Spleen (tissue), 11 donors: ENCODE results near the gene DCUN1D3. TPM values are rescaled to one million over a fixed set of nuclear protein-coding genes. Genes with fewer than 3 reads are reported as not detected.

Source experiments
- DNase-seq: peaks from one replicate; pipeline ENCODE4 v3.0.0-alpha.2; 2020
- H3K27ac ChIP-seq, 8 donors: fragments of 200-600 bp; sonication (generic) in 7 of 8; 1 replicate in 4 of 8; 2 replicates in 4 of 8; pipeline versions ENCODE4 v1.5.0 to v1.8.0; 2016 to 2021; ENCODE audit warnings: inconsistent platforms in 4 of 8, mild to moderate bottlenecking in 4 of 8, moderate library complexity in 1 of 8
- H3K27me3 ChIP-seq, 7 donors: fragments of 200-600 bp; sonication (generic) in 6 of 7; replicated peaks in 1 of 7; 1 replicate in 4 of 7; 2 replicates in 3 of 7; pipeline versions ENCODE4 v1.5.0 to v1.8.0; 2016 to 2021; ENCODE audit warnings: inconsistent platforms in 3 of 7, mild to moderate bottlenecking in 1 of 7
- H3K36me3 ChIP-seq, 6 donors: fragments of 200-600 bp; sonication (generic) in 5 of 6; 1 replicate in 4 of 6; 2 replicates in 2 of 6; pipeline versions ENCODE4 v1.5.0 to v1.8.0; 2016 to 2021; ENCODE audit warnings: inconsistent platforms in 2 of 6
- H3K4me1 ChIP-seq, 6 donors: fragments of 200-600 bp; sonication (generic) in 5 of 6; 1 replicate in 3 of 6; 2 replicates in 3 of 6; pipeline versions ENCODE4 v1.5.0 to v1.8.0; 2016 to 2021; ENCODE audit warnings: inconsistent platforms in 3 of 6
- H3K4me3 ChIP-seq, 8 donors: fragments of 200-600 bp; sonication (generic) in 7 of 8; 1 replicate in 4 of 8; 2 replicates in 4 of 8; pipeline versions ENCODE4 v1.5.0 to v1.8.0; 2016 to 2021; ENCODE audit warnings: inconsistent platforms in 4 of 8, mild to moderate bottlenecking in 4 of 8, moderate library complexity in 2 of 8
- H3K9me3 ChIP-seq, 8 donors: fragments of 200-600 bp; sonication (generic) in 7 of 8; 1 replicate in 4 of 8; 2 replicates in 4 of 8; pipeline versions ENCODE4 v1.5.0 to v1.8.0; 2016 to 2021; ENCODE audit warnings: inconsistent platforms in 4 of 8
- CTCF ChIP-seq, 11 experiments: fragments of 200-600 bp in 7 of 11; fragments of 450-650 bp in 4 of 11; sonication (generic) in 4 of 11; IDR thresholded peaks in 8 of 11; conservative IDR thresholded peaks in 3 of 11; 1 replicate in 7 of 11; 2 replicates in 4 of 11; pipeline versions ENCODE4 v1.4.0 to v1.8.0; 2016 to 2021; ENCODE audit warnings: antibody characterized with exemption in 11 of 11, inconsistent platforms in 4 of 11, mild to moderate bottlenecking in 1 of 11
- POLR2A ChIP-seq, 3 donors: fragments of 450-650 bp; IDR thresholded peaks; one replicate each; pipeline ENCODE4 v1.5.1; 2017; ENCODE audit warnings: antibody characterized with exemption in 3 of 3, mild to moderate bottlenecking in 1 of 3
- POLR2AphosphoS5 ChIP-seq, 3 donors: sonication (generic); formaldehyde crosslinking; IDR thresholded peaks; one replicate each; pipeline ENCODE4 v1.5.1; 2017; ENCODE audit warnings: antibody characterized with exemption in 3 of 3
- WGBS, 5 donors: extraction: QIAGEN DNeasy Blood & Tissue Kit in 3 of 5; methylation state at CpG; one replicate each; pipeline versions ENCODE4 v1.1.5 to v1.1.7; 2013 to 2018; 5-methylcytosine and 5-hydroxymethylcytosine counted together
- intact Hi-C: fragments of 100-400 bp; cut with DNase I; formaldehyde crosslinking; loops from one replicate; pipeline ENCODE4 v1.15.0; 2023; ENCODE audit warnings: low total_unique reads
- polyA plus RNA-seq, 3 donors: library from polyadenylated mRNA; stranded (reverse); fragments of 200-250 nt; gene quantifications; one replicate each; pipeline ENCODE4 v1.2.1, GENCODE V29; 2013
- total RNA-seq, 7 donors: library from RNA; depleted of rRNA in 3 of 7; stranded (reverse); fragments of >200 nt in 3 of 7; fragmentation: NEBNext Ultra II Directional in 4 of 7; extraction: Animal tissue kit (Norgen Biotek cat#: 25700) in 4 of 7; gene quantifications; one replicate each; pipeline versions ENCODE4 v1.1.0 to v1.2.1, GENCODE V29; 2016 to 2021
- donor health status: healthy with polysubstance abuse.
- donor health status: DM: no; HTN: no; CAD: no; lungs with moderate emphysema.
- donor health status: DM: no; HTN: no; CAD: no.
- donor health status: Bipolar disorder and iron deficiency.
- donor health status: healthy.
- donor health status: DM: no; HTN: no; CAD: no.
- donor health status: DM: yes; HTN: yes; CAD: no.

DCUN1D3 gene
- total and polyA plus RNA-seq, 10 donors = 1.0 to 13.7 (median 7.8) TPM

- WGBS, 5 donors = 25 to 55% (median 39%) methylated on average over 6 of the region's 6 CpGs
- H3K27ac ChIP-seq = no peak overlapping the region
- no peaks in the 10 kb centered on the region for H3K27me3 ChIP-seq
- H3K4me1 ChIP-seq = peaks cover 0 to 16% (median 0%) of the 10 kb centered on the region in 6 donors
- TF ChIP-seq CTCF (IDR thresholded peaks at IDR 0.05 in 8 of 11, conservative IDR thresholded peaks at IDR 0.05 in 3 of 11) (no peak), POLR2A (IDR thresholded peaks at IDR 0.05) (no peak), POLR2AphosphoS5 (IDR thresholded peaks at IDR 0.05) (no peak)
- no peak overlapping the region for H3K4me3 ChIP-seq
- no peaks in the 10 kb centered on the region for H3K36me3 ChIP-seq
- DNase-seq = no peak
- no peaks in the 10 kb centered on the region for H3K9me3 ChIP-seq
- intact Hi-C loops = no loop called here
These were observed 40.9 kb upstream of the DCUN1D3 start for GRCh38 chr16:20940871-20941635.

GRCh38 chr16:20939611-20940010 is 39.5 kb upstream of the DCUN1D3 start:
- H3K9me3 ChIP-seq = no peaks in the 10 kb centered on the region
- H3K4me3 ChIP-seq = no peak overlapping the region
- no peak for DNase-seq
- no peaks in the 10 kb centered on the region for H3K27me3 ChIP-seq
- no peaks in the 10 kb centered on the region for H3K36me3 ChIP-seq
- H3K27ac ChIP-seq = no peak overlapping the region
- intact Hi-C loops = no loop called here
- H3K4me1 ChIP-seq = peaks cover 0 to 16% (median 0%) of the 10 kb centered on the region in 6 donors
- TF ChIP-seq POLR2AphosphoS5 (IDR thresholded peaks at IDR 0.05) (no peak), CTCF (IDR thresholded peaks at IDR 0.05 in 8 of 11, conservative IDR thresholded peaks at IDR 0.05 in 3 of 11) (no peak), POLR2A (IDR thresholded peaks at IDR 0.05) (no peak)

GRCh38 chr16:20938426-20938825 is 38.3 kb upstream of the DCUN1D3 start:
- H3K27ac ChIP-seq = no peak overlapping the region
- TF ChIP-seq CTCF (IDR thresholded peaks at IDR 0.05 in 8 of 11, conservative IDR thresholded peaks at IDR 0.05 in 3 of 11) (no peak), POLR2A (IDR thresholded peaks at IDR 0.05) (no peak), POLR2AphosphoS5 (IDR thresholded peaks at IDR 0.05) (no peak)
- H3K4me3 ChIP-seq = no peak overlapping the region
- H3K27me3 ChIP-seq = no peaks in the 10 kb centered on the region
- DNase-seq = no peak
- peaks cover 0 to 7% (median 0%) of the 10 kb centered on the region in 6 donors for H3K4me1 ChIP-seq
- intact Hi-C loops = no loop called here
- no peaks in the 10 kb centered on the region for H3K36me3 ChIP-seq
- 18 to 25% (median 23%) methylated on average over 2 of the region's 2 CpGs for WGBS, 5 donors
- no peaks in the 10 kb centered on the region for H3K9me3 ChIP-seq

GRCh38 chr16:20937736-20938135 is 37.6 kb upstream of the DCUN1D3 start:
- Histone ChIP-seq H3K36me3 (no peaks in the 10 kb centered on the region), H3K27ac (no peak overlapping the region), H3K4me3 (no peak overlapping the region), H3K9me3 (no peaks in the 10 kb centered on the region), H3K4me1 (peaks cover 0 to 7% (median 0%) of the 10 kb centered on the region in 6 donors), H3K27me3 (no peaks in the 10 kb centered on the region)
- TF ChIP-seq POLR2AphosphoS5 (IDR thresholded peaks at IDR 0.05) (no peak), POLR2A (IDR thresholded peaks at IDR 0.05) (no peak), CTCF (IDR thresholded peaks at IDR 0.05 in 8 of 11, conservative IDR thresholded peaks at IDR 0.05 in 3 of 11) (no peak)
- DNase-seq = no peak
- intact Hi-C loops = no loop called here
- 89 to 95% (median 93%) methylated on average over 6 of the region's 6 CpGs for WGBS, 5 donors
